ENCODE measurements around the gene KCTD17.

KCTD17 gene

DNA sequence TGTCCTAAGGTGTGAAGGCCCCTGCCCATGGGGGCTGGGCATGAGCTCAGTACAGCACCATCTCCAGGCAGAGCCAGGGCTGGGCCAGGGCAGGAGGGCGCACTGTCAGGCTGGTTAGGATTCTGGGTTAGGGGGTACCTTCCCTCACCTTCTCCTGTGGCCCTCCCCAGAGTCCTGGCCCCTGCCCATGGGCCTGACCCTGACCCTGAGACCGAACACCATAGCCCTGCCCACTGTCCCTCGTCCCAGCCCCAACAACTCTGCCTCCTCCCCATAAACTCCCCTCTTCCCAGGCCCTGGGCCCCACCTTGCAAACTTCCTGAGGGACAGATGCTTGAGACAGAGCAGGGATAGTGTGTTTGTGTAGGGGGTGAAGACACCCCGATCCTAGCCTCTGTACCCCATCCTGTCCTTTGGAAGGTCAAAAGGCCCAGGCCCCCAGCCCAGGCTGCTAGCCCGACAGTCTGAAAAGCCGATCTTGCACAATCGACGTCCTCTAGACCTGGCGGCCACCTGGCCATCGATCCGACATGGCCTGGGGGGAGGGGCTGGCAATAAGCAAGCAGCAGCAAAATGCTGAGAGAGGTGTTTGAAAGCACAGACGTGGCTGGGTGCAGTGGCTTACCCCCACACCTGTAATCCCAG, 60.7 kb downstream of the KCTD17 start:
- Histone ChIP-seq H3K36me3 (ENCODE audit: control insufficient read depth, insufficient read depth, low read length) (no peaks in the 10 kb centered on the region), H3K9ac (ENCODE audit: low read length) (no peak overlapping the region), H3K4me1 (ENCODE audit: control insufficient read depth, insufficient read depth, low read length) (no peaks in the 10 kb centered on the region), H3K4me3 (ENCODE audit: low read length) (no peak overlapping the region), H3K27me3 (ENCODE audit: control insufficient read depth, insufficient read depth, low read length) (peaks cover 2% of the 10 kb centered on the region), H3K27ac (ENCODE audit: low read depth, low read length) (no peak overlapping the region)
